ENCODE measurements around the gene TTC22.

The TTC22 gene

DNA sequence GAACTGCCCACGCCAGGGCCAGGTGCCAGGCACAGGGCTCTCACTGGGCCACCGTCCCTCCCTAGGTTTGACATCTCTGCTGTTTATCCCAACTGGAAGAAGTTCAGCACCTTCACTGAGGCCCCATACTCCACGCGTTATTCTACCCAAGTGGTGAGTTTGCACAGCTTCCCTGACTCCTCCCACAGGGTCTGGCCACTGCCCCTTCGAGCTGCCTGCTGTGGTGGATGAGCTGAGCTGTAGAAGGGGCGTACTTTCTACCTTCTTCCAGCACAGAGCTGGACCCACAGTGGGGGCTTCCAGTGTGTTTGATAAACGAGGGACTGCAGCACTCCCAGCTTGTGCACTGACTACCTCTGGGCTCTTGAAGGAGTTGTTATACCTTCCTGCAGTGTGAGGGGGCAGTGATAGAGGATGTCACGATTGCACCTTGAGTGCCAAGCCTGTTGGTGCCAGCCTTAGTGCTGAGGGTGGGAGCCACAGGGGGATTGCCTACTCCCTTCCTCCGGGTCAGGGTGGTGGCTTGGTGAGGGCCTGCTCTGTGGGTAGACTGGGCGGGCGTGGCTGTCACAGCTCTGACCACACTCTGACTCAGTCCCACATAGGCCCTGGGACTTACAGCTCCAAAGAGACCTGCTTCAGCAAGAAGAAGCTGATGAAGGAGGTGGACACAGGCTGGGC is 5.9 kb upstream of the TTC22 start:
- no peak for DNase-seq

DNA sequence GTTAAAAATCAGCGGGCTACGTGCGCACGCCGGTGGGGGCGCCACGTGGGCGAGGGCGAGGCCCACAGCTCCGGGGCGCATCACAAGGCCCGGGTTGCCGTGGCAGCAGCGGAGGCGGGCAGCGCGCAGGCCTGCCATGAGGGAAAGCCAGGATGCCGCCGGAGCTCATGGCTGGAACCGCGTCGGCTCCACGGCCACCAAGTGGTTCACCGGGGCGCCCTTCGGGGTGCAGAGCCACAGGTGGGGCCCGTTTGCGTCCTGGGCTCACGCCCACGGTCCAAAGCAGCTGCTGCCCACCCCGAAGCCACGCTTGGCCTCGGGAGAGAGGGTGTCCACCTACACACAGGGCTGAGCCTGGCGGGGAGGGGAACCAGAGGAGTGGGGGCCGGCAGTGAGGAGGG is 4.9 kb upstream of the TTC22 start:
- DNase-seq: no peak

DNA sequence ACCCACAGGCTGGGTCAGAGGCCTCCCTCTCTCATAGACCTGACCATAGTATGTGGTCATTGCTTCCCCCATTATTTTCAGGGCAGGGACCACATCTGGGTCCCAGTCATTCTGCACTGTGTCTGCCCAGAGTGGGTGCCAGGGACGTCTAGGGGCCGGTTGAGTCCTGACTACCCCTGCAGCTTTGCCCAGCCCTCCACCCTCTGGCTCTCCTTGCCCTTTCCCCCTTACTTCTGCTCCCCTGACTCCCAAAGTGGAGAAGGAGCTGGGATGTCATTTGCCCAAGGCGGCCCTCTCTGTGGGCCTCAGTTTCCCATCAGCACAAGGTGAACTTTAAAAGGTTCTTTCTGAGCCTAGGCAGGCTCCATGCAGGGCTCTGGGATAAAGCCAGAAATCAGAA is 4.3 kb upstream of the TTC22 start:
- no peak for DNase-seq

DNA sequence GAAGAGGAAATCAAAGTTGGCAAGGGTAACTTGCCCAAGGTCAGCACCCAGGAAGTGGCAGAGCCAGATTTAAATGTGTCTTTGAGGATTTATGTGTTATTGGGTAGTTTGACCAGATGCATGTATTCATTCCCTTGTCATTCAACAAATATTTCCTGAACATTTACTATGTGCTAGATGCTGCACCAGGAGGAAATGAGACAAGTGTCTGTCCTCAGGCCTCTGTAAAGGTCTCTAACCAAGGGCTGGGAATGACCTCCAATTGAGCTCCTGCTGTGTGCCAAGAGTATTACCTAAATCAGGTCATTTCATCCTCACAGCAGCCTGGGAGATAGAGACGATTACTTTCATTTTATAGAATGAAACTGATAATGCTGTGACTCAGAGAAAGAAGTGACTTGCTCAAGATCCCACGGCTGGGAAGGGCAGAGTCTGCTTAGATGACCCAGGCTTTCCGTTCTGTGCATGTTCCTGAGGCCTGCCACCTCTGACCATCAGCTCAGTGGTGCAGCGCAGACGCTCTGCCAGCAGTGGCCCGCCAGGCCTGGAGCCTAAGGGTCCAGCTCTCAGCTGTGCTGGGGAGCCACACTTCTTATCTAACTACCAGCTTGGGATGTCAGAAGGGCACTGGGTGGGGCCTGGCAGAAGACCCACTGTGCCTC is 3.5 kb upstream of the TTC22 start:
- DNase-seq: peak; percentile 43

- no peak for DNase-seq
These were observed 2.8 kb upstream of the TTC22 start for GRCh38 chr1:54803761-54804470.

DNA sequence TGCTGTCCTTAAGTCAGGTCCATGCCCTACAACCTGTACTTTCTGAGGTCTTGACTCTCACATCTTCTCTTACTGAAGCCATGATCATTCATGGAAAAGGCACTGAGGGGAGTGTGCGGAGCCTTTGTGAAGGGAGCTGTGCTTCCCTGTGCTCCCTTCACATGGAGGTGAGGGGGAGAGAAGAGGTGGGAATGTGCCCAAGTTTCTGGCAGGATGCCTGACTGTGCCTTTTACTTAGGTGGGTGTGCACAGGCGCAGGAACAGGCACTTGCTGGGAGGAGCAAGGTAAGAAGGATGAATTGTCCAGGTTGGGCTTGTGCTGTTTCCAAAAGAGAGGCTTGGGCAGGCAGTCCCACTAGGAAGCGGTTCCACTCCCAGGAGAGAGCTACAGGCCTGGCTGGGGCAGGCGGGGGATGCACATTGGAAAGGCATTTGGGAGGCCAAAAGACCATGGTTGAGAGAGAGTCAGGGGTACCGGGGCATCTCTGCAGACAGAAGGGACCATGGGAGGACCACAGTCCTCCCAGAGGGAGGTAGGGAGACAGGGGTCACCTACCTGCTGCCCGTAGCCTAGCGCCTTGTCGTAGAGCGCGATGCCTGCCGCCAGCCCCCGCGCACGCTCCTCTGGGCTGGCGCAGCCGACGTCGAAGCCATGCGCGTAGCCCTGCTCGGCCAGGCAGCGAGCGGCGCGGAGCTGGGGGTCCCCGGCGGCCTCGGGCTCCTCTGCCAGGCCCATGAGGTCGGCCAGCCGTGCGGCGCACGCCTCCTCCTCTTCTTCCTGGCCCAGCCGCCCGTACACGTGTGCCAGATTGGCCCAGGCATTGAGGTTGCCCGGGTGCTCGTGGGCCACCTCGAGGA is 853 bp downstream of the TTC22 start:
- no peak for DNase-seq

- DNase-seq: peak; percentile 39
These were observed 2.1 kb downstream of the TTC22 start for GRCh38 chr1:54798769-54799641.

DNA sequence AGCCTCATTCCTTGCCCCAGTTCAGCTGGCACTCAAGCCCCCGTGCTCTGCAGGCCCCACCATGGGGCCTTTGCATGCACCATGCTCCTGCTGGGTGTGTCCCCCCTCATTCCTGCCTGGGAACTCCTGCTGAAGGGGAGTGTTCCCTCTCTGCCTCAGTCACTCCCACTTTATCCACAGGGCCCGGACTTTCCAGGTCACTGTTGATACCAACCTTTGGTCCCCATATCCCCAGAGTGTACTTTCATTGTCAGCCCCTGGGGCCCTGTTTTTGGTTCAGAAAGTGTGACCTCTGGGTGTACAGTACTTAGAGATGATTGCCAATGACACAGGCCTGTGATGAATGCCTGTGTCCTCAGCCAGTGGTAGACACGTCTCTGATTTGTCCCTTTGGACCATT is 2.9 kb downstream of the TTC22 start:
- DNase-seq: no peak

DNA sequence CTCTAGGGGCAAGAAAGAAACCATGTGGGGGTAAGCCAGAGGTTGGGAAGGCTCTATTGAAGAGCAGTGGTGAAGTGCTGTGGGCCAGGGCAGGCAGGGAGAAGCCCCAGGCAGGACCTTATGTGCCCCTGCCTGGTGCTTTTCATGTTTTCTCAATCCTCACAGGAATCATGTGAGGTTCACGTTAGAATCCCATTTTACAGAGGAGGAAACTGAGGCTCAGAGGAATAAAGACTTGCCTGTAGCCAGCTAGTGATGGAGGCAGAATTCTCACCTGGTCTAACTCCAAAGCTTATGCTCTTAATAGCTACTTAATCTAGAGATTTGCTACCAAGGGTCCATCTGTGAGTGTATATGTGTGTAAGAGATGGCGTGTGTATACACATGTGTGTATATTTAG is 4.2 kb downstream of the TTC22 start:
- DNase-seq: no peak

DNA sequence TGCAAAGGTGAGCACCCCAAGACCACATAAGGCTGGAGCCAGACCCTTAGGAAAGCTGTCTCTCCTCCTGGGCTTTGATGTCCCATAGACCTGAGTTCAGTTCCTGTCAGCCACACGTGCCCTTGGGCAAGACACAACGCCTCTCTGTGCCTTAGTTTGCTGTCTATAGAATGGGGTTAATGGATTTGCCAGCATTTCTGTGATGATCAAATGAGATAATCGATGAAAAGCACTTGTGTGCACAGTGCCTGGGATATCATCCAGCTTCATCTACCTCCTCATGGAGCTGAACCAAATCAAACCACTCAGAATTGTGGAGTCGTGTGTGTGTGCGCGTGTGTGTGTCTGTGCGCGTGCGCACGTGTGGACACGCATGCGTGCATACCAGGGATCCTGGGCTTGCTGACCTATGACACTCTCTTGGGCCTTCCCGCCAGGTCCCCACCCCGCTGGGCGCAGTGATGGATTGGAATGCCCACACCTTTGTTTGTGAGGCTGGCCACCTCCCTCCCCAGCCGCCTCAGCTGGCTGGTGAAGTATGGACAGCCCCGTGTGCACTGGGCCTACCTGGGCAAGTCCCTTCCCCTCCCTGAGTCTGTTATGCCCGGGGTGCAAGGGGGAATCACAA is 5.2 kb downstream of the TTC22 start:
- DNase-seq: no peak

DNA sequence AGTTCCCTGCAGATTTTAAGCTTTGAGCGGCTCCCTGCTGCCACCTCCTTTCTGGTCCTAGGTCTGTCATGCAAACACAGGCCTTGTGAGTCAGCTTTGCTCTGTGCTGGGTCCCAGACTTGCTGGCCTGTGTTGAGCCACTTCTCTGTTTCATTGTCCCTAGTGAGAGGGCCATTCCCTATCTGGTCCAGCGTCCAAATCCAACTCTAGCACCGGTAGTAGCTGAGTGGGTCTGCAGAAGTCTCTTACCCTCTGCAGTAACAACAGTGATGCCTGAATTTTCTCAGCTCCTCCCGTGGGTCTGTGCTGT is 5.8 kb downstream of the TTC22 start:
- no peak for DNase-seq

DNA sequence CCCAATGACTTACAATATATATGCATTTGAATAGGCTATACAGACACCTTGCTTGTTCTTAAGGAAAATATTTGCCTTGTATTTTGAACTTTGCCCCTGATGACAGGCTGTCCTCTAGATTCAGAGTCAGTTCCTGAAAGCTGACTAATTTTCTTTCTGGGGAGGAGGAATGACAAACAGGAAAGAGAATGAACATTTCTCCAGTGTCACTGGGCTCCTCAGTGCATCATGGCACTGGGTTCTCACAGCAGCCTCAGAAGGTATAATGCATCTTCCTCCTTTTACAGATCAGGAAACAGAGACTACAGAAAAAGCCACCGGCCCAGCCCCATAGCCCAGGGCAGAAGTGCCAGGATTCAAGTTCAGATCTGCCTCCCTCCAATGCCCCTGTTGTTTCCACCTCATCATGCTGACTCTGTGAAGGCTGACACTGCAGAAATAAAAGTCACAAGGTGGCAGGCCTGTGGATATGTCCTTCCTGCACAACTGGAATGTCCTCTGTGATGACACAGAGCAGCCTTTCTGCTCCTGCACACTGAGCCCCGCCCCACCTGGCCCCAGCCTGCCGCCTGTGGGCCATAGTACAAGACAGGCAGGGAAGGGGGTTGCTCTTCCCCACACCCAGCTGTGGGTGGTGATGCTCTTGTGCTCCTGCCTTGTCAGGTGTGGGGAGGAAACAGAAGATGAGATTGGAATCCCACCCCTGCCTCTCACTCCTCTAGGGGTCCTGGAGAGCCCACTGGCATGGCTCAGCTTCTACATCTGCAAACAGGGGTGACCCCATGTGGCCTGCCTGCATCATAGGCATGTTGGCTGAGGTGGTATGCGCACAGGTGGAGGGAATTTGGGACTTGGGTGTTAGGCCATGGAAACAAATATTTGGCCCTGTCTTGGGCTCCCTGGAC is 6.4 kb downstream of the TTC22 start:
- no peak for DNase-seq

GRCh38 chr1:54792686-54793282 is 8.3 kb downstream of the TTC22 start:
- DNase-seq: no peak

DNA sequence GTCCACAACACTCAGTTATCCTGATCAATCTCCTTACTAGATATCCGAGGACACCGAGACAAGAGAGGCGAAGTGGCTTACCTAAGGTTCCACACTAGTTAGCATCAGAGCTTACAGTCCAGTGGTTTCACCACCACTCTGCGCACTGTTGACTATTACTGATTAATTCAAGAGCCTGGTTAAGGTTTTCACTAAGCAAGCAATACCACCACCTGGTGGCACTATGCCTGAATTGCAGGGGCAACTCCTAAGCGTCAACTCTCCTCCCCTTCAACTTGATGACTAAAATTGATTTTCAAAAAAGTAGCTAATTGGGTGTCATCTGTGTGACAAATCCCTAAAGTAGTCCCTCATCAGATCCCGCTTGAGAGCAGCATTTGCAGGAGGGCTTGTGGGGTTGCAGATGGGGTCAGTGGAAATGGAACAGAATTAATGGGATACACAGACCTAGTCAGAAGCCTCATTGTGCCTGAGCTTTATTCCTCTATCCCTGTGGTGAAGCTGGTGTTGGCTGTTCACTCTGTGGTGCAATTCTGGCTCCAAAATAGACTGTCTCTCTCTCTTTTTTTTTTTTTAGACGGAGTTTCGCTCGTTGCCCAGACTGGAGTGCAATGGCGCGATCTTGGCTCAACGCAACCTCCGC is 9.1 kb downstream of the TTC22 start:
- DNase-seq: peak; percentile 57

GRCh38 chr1:54788459-54788858 is 12.7 kb downstream of the TTC22 start:
- DNase-seq: no peak

- no peak for DNase-seq
These were observed 13.5 kb downstream of the TTC22 start for GRCh38 chr1:54787604-54788003.

DNA sequence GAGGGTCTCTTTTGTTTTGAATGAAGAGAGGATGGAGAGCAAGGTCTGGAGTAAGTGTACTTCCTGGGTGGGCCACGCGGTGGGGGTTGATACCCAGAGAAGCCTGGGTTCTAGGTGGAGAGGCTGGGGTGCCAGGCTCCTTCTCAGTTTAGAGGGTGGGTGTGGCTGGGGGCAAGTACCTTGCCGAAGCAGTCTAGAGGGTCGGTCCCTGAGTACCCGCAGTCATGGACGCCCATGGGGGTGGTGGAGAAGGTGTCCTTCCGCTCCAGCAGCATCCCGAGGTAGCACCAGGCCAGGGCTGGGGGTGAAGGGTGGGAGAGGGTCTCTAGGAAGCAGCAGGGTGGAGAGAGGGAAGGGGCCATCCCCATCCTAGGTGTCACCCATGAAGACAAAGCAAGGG is 14.3 kb downstream of the TTC22 start:
- no peak for DNase-seq

- DNase-seq: no peak
These were observed 17.1 kb downstream of the TTC22 start for GRCh38 chr1:54784066-54784465.

DNA sequence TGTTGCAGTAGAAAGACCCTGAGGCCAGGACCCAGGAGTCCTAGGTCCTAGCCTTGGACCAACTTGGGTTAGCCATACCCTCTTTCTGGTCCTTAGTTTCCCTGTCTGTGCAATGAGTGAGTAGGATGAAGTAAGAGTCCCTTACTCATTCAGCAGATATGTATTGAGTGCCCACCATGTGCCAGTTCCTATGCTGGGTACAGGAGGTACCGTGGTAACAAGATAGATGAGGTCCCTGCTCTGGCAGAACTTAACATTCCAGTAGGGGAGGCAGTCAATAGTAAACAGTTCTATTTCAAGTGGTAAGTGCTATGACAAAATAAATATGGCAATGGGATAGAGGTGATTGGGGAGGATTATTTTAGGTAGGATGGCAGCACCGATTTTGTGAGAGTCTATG is 18.5 kb downstream of the TTC22 start:
- DNase-seq: no peak

DNA sequence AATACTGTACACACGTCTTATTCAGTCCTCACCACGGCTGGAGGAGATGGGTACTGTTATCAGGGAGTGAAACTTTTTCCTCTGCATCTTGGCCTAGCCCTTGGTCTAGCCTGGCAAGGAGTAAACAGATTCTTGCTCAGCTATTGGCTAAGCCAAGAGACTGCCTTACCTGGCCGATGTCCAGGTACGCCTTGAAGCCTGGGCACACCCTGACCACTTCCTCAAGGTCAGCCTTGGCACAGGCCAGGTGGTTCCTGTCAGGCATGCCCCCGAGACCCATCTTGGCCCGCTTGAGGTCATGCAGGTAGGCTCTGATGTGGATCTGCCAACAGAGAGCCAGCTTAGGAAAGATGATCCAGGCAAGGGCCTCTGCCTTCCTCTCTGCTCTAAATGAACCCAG is 19.0 kb downstream of the TTC22 start:
- DNase-seq: no peak
